Measurements from ENCODE around the gene ARL15.

Gene ARL15

GRCh38 chr5:54146916-54147315, 163.5 kb downstream of the ARL15 start:
- no peak for DNase-seq

GRCh38 chr5:54146390-54146789, 164.0 kb downstream of the ARL15 start:
- DNase-seq: no peak

DNA sequence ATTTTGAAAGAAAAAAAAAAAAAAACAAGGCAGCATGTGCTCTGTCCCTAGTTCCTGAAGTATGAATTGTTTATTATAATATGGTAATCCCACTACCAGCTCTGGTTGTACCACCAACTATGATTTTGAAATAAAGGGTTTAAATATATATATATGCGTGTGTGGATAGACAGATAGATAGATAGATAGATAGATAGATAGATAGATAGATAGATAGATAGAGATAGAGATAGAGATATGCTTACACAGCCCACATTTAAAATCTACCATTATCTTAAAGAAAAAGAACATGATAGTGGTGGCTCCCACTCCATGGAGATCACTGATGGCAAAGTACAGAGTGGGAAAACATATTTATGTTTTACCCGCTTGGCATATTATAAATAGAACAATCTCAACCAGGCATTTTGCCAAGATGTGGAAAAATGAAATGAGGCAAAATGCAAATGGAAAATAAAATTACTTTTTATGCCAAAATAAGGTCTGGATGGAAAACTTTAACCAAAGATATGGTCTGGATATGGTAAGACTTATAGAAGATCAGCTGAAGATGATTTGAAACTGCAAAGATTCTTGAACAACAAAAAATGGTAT, 170.0 kb downstream of the ARL15 start:
- no peak for DNase-seq

DNA sequence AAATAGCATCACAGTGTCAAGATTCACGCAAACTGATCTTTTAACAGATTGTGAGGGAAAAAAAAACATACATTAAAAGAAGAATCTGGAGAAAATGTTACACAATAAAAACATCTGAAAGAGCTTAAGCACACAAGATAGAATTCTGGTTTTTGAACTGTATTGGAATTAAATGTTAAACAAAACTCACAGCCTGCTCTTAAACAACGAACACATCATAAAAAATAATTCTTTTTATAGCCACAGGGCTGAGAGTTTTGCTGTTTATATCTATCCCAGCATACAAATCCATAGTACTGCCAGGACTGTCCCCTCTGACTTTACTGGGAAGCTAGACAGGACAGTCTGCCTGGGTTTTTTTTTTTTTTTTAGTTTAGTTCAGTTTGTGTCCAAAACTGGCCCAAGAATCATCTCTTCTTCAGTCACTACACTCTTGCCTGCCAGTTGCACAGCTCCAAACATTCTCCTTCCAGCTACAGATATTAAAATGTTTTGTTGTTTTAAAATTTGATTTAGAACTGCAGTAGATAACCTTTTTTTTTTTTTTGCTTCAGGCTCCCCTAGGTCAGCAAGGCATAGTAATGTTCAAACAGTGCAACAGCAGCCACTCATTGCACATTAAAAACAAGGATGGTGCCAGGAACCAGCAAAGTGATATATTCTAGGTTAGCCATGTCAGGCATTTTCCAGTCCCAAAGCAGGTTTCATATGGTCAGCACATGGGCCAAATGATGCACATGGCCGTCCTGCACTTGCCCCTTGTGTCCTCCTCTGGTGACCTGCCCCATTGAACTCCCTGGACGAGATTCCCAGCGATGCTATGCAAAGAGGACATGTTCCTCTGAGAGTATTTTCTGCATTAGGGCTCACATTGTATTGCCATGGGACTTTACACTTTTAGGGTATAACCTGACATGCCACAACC, 173.6 kb downstream of the ARL15 start:
- no peak for DNase-seq

- no peak for DNase-seq
Observed at GRCh38 chr5:54135042-54135441, 175.3 kb downstream of the ARL15 start.

GRCh38 chr5:54133917-54134316, 176.5 kb downstream of the ARL15 start:
- no peak for DNase-seq

- no peak for DNase-seq
Observed at GRCh38 chr5:54120473-54120872, 189.9 kb downstream of the ARL15 start.

GRCh38 chr5:54117957-54118356, 192.4 kb downstream of the ARL15 start:
- DNase-seq: no peak

DNA sequence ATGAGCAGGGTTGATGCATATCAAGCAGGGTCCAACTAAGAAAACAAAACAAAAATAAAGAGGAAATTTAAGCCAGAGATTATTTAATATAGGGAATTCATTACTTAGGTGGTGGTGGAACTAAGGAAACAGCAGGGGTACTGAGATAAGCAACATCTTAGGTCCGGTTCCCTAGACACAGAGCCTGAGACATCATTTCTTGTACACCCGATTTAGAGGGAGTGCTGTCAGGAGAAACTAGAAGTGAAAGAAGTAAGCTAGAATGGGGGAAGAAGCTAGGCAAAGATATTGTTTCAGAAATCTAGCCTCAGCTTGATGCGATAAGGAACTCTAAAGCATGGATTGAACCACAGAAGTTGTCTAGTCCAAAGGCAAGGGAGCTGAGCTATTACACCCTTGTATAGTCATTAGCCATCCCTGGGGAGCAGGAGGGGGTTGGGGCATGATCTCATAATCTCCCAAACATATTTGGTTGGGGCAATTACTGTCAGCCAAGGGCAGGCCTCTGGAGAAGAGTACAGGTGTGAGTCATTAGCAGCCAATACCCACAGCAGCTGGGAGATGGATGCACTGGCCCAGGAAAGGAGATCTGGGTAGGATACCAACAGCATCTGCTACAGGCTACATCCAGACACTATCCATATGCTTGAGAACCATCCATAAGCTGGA, 194.5 kb downstream of the ARL15 start:
- DNase-seq: no peak

DNA sequence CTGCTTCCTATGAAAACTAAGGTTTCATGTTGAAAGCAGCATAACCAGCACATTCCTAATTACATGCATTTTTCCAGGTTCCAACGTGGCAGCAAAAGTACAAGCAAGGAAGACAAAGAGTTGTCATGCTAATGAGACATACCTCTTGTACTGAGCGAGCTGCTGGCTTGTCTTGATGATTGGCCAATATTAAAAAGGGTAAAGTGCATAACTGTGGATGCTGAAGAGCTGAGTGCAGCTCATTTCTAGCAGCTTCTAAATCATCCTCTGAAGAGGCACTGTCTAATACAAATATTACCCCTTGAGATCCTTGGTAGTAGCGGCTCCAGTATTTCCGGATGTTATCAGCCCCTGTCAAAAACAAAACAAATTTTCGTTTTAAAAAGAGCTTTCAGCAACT, 197.3 kb downstream of the ARL15 start:
- no peak for DNase-seq

GRCh38 chr5:54109626-54110330, 200.6 kb downstream of the ARL15 start:
- no peak for DNase-seq

- no peak for DNase-seq
Observed at GRCh38 chr5:54108136-54108535, 202.2 kb downstream of the ARL15 start.

DNA sequence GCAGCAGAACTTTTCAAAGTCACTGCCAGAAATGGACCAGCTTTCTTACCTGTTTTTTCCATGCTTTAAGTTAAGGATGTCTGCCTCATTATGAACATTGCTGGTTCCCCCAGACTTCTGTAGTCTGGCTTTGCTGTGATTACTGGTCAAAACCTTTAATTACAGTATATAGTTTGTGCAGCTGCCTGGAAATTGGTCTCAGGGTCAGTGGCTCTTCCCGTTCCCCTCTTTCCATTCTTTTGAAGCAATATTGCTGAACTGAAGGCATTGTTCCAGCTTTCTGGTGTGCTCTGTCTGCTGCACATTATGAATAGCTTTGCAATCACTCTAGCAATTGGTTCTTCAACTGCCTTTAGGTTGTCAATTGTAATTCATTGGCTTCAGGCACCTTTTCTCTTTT, 206.5 kb downstream of the ARL15 start:
- no peak for DNase-seq

GRCh38 chr5:54098267-54098666, 212.1 kb downstream of the ARL15 start:
- DNase-seq: no peak

DNA sequence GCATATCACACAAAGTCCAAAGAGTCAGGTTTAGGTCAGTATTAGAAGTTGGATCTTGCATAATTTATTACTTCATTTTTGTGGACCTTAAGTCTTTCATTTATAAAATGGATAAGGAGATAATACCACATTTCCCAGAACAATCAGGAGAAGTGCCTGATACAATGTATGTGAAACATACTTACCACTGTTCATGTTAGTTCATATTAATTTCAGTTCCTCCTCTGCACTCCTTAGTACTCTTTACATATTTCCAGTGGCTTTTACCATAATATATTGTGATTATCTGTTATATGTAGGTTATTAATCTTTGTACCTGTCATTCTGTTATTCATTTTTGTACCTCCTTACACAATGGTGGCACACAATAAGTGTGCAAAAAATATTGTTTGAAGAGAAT, 214.4 kb downstream of the ARL15 start:
- no peak for DNase-seq

GRCh38 chr5:54094706-54095105, 215.7 kb downstream of the ARL15 start:
- DNase-seq: no peak

DNA sequence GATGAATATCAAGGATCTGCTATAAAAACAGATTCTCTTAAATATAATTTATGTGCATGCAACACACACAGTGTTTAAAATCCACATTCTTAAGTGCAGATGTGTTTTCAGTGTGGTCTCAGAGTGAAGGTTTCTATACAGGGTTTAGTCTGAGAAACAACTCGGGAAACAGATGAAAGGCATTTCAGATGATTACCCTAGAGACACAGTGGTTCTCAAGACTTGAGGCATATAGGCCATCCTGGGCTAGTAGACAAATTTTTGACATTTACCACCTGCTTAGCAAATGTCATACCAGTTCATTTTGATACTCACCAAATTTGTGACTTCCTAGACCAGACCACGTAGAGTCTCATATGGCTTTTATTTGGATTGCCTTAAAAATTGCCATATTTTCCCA, 216.5 kb downstream of the ARL15 start:
- no peak for DNase-seq

DNA sequence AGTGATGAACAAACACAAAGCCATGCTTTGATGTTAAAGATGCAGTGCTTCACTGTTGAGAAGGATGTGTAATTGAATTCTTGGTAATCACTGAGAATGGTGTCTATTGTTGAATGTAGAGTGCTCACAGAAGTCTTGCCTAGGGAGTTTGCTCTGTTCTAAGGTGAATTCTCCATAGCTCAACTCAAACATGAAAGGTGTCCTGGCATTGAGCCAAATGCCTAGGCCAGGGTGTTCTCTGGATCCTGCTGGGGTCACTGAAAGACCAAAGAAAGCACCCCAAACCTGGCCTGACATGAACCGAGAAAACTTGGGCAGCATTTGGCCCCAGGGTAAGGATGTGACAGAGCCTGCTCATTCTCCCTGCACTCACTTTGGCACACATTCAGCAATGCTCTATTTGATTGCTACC, 217.3 kb downstream of the ARL15 start:
- DNase-seq: no peak

DNA sequence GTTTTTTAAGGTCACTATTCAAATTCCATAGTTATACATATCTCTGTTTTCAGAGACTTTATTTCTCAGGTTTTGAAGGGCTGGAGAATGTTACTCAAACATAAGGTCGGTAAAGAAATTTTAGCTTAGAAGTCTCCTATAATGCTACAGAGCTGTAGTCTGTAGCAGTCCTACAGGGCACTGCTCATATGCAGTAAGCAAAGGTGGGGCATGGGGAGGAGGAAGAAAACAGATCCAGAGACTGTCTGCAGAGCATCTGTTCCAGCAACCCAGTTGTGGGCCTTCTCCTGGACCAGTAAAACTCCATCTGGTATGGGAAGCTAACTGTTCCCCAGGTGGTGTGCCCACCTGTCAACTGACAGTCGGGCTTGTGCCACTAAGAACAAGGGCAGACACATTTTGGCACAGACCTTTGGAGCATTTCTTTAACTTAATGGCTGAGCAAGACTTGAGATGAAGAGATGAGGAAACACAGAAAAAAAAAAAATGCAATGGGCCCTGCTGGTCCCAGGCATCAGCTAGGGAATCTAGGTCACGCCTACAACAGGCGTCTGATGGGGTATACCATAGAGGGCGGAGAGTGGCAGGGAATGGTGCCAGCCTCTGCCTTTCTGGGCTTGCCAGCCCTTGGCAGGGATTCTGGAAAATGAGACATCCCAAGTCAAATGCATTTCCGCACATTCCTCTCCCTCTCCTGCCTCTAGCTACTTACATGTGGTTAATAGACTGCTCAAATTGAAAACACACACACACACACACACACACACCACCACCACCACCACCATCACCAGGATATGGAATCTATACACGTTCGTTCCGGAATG, 218.9 kb downstream of the ARL15 start:
- no peak for DNase-seq

- no peak for DNase-seq
Observed at GRCh38 chr5:54090495-54091120, 219.8 kb downstream of the ARL15 start.

GRCh38 chr5:54088081-54088480, 222.3 kb downstream of the ARL15 start:
- no peak for DNase-seq

- no peak for DNase-seq
Observed at GRCh38 chr5:54087436-54087835, 222.9 kb downstream of the ARL15 start.
